HEK293 (cell line): ENCODE results near the gene MUC5B.

Experiments
- GFI1B ChIP-seq: fragments of 450-650 bp; formaldehyde crosslinking; IDR thresholded peaks from 2 replicates; pipeline ENCODE4 v1.5.1; 2016; ENCODE audit warnings: missing biosample characterization, missing genetic modification characterization
- HIC1 ChIP-seq: fragments of 450-650 bp; formaldehyde crosslinking; IDR thresholded peaks from 2 replicates; pipeline ENCODE4 v1.5.1; 2016; ENCODE audit warnings: missing biosample characterization, missing genetic modification characterization
- KLF1 ChIP-seq: fragments of 450-650 bp; formaldehyde crosslinking; IDR thresholded peaks from 2 replicates; pipeline ENCODE4 v1.5.1; 2016; ENCODE audit warnings: missing biosample characterization, missing genetic modification characterization
- SP3 ChIP-seq: fragments of 450-650 bp; formaldehyde crosslinking; IDR thresholded peaks from 2 replicates; pipeline ENCODE4 v1.5.1; 2016; ENCODE audit warnings: missing biosample characterization, missing genetic modification characterization
- WT1 ChIP-seq: fragments of 450-650 bp; formaldehyde crosslinking; IDR thresholded peaks from 2 replicates; pipeline ENCODE4 v1.5.1; 2016; ENCODE audit warnings: missing biosample characterization, missing genetic modification characterization
- ZBTB17 ChIP-seq: fragments of 450-650 bp; formaldehyde crosslinking; IDR thresholded peaks from 2 replicates; pipeline ENCODE4 v1.5.1; 2016; ENCODE audit warnings: missing biosample characterization, missing genetic modification characterization
- ZBTB26 ChIP-seq: fragments of 450-650 bp; formaldehyde crosslinking; optimal IDR thresholded peaks from 2 replicates; pipeline ENCODE3; 2016; ENCODE audit warnings: missing biosample characterization, mild to moderate bottlenecking, missing genetic modification characterization
- ZBTB8A ChIP-seq: fragments of 450-650 bp; formaldehyde crosslinking; IDR thresholded peaks from 2 replicates; pipeline ENCODE4 v1.5.1; 2016; ENCODE audit warnings: missing biosample characterization, missing genetic modification characterization
- ZEB2 ChIP-seq: fragments of 450-650 bp; formaldehyde crosslinking; IDR thresholded peaks from 2 replicates; pipeline ENCODE4 v1.5.1; 2016; ENCODE audit warnings: missing biosample characterization, missing genetic modification characterization
- ZFHX2 ChIP-seq: fragments of 450-650 bp; formaldehyde crosslinking; conservative IDR thresholded peaks from 2 replicates; pipeline ENCODE4 v1.5.1; 2016; ENCODE audit warnings: missing biosample characterization, missing genetic modification characterization
- ZNF10 ChIP-seq: fragments of 450-650 bp; formaldehyde crosslinking; IDR thresholded peaks from 2 replicates; pipeline ENCODE4 v1.5.1; 2017; ENCODE audit warnings: missing biosample characterization, missing genetic modification characterization
- ZNF157 ChIP-seq: fragments of 450-650 bp; formaldehyde crosslinking; IDR thresholded peaks from 2 replicates; pipeline ENCODE4 v1.5.1; 2016; ENCODE audit warnings: missing biosample characterization, missing genetic modification characterization
- ZNF211 ChIP-seq: fragments of 450-650 bp; formaldehyde crosslinking; IDR thresholded peaks from 2 replicates; pipeline ENCODE4 v1.5.1; 2016; ENCODE audit warnings: low read depth, missing biosample characterization, missing genetic modification characterization
- ZNF292 ChIP-seq: fragments of 450-650 bp; formaldehyde crosslinking; IDR thresholded peaks from 2 replicates; pipeline ENCODE4 v1.5.1; 2016; ENCODE audit warnings: low read depth, missing biosample characterization, missing genetic modification characterization, borderline replicate concordance
- ZNF366 ChIP-seq: fragments of 450-650 bp; formaldehyde crosslinking; conservative IDR thresholded peaks from 2 replicates; pipeline ENCODE4 v1.5.1; 2016; ENCODE audit warnings: missing biosample characterization, missing genetic modification characterization
- ZNF391 ChIP-seq: fragments of 450-650 bp; formaldehyde crosslinking; IDR thresholded peaks from 2 replicates; pipeline ENCODE4 v1.5.1; 2016; ENCODE audit warnings: low read depth, missing biosample characterization, missing genetic modification characterization, borderline replicate concordance
- ZNF555 ChIP-seq: fragments of 450-650 bp; formaldehyde crosslinking; conservative IDR thresholded peaks from 2 replicates; pipeline ENCODE4 v1.5.1; 2017; ENCODE audit warnings: missing biosample characterization, mild to moderate bottlenecking, missing genetic modification characterization, inconsistent platforms
- ZNF558 ChIP-seq: fragments of 450-650 bp; formaldehyde crosslinking; IDR thresholded peaks from 2 replicates; pipeline ENCODE4 v1.5.1; 2016; ENCODE audit warnings: missing biosample characterization, missing genetic modification characterization
- ZNF571 ChIP-seq: fragments of 450-650 bp; formaldehyde crosslinking; IDR thresholded peaks from 2 replicates; pipeline ENCODE4 v1.5.0; 2017; ENCODE audit warnings: missing biosample characterization, missing genetic modification characterization
- ZNF624 ChIP-seq: fragments of 450-650 bp; formaldehyde crosslinking; IDR thresholded peaks from 2 replicates; pipeline ENCODE4 v1.5.1; 2017; ENCODE audit warnings: missing biosample characterization, missing genetic modification characterization
- ZNF677 ChIP-seq: fragments of 450-650 bp; IDR thresholded peaks from 2 replicates; pipeline ENCODE4 v1.5.0; 2018; ENCODE audit warnings: missing biosample characterization, mild to moderate bottlenecking, missing genetic modification characterization, moderate library complexity
- ZNF768 ChIP-seq: fragments of 450-650 bp; formaldehyde crosslinking; IDR thresholded peaks from 2 replicates; pipeline ENCODE4 v1.5.1; 2018; ENCODE audit warnings: missing biosample characterization, mild to moderate bottlenecking, missing genetic modification characterization
- ZNF791 ChIP-seq: fragments of 450-650 bp; formaldehyde crosslinking; IDR thresholded peaks from 2 replicates; pipeline ENCODE4 v1.5.1; 2016; ENCODE audit warnings: missing biosample characterization, missing genetic modification characterization
- ZSCAN18 ChIP-seq: fragments of 450-650 bp; formaldehyde crosslinking; IDR thresholded peaks from 2 replicates; pipeline ENCODE4 v1.5.1; 2016; ENCODE audit warnings: missing biosample characterization, missing genetic modification characterization
- ZXDB ChIP-seq: fragments of 450-650 bp; formaldehyde crosslinking; IDR thresholded peaks from 2 replicates; pipeline ENCODE4 v1.5.1; 2016; ENCODE audit warnings: missing biosample characterization, missing genetic modification characterization
- TF ChIP-seq, protein P1 (sequence below): fragments of 450-650 bp; formaldehyde crosslinking; IDR thresholded peaks from 2 replicates; pipeline ENCODE4 v1.5.0; 2017; ENCODE audit warnings: missing biosample characterization, missing genetic modification characterization, borderline replicate concordance
- TF ChIP-seq, protein P2 (sequence below): sonication (generic); formaldehyde crosslinking; IDR thresholded peaks from 2 replicates; pipeline ENCODE4 v1.8.1; 2022; ENCODE audit warnings: mild to moderate bottlenecking, moderate library complexity, missing genetic modification reagents
- TF ChIP-seq, protein P3 (sequence below): fragments of 450-650 bp; formaldehyde crosslinking; IDR thresholded peaks from 2 replicates; pipeline ENCODE4 v1.5.1; 2016; ENCODE audit warnings: missing biosample characterization, missing genetic modification characterization

The MUC5B gene

DNA sequence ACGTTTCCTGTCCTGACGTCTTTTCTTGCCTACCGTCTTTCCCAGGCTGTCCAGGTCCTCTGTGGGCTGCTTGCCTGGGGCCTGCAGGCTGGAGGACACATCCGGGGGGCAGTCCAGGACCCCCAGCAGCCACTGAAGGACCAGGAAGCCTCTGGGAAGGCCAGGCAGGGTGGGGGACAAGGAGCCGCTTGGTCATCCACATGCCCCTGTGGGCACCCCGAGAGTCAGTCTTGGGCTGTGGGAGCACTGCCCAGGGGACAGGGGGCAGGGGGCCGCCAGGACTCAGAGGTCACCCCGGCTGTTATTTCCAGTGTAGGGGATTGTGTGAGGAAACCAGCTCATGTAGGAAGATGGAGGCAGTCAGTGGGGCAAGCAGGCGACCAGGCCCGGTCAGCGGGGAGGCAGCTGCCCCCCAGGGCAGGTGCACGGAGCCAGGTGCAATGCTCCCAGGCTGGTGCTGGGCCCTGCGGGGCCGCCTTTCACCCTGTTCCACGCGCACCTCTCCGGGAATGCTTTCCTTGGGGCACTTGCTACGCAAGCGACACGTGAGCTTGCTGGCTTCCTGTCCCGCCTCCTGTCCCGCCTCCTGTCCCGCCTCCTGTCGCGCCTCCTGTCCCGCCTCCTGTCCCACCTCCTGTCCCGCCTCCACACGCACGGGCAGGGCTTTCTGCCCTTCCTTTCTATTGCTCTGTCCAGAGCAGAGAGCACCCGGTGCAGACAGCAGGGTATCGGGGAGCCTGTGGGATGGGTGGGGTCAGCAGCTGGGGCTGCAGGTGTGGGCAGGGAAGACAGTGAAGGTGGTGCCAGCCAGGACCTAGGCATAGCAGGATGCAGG is 39.5 kb downstream of the MUC5B start (continued):
- TF ChIP-seq, protein P1, sequence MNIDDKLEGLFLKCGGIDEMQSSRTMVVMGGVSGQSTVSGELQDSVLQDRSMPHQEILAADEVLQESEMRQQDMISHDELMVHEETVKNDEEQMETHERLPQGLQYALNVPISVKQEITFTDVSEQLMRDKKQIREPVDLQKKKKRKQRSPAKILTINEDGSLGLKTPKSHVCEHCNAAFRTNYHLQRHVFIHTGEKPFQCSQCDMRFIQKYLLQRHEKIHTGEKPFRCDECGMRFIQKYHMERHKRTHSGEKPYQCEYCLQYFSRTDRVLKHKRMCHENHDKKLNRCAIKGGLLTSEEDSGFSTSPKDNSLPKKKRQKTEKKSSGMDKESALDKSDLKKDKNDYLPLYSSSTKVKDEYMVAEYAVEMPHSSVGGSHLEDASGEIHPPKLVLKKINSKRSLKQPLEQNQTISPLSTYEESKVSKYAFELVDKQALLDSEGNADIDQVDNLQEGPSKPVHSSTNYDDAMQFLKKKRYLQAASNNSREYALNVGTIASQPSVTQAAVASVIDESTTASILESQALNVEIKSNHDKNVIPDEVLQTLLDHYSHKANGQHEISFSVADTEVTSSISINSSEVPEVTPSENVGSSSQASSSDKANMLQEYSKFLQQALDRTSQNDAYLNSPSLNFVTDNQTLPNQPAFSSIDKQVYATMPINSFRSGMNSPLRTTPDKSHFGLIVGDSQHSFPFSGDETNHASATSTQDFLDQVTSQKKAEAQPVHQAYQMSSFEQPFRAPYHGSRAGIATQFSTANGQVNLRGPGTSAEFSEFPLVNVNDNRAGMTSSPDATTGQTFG, result no peak
- TF ChIP-seq ZNF558 (tag by site-specific recombination) (no peak), ZNF391 (tag by site-specific recombination) (no peak), ZNF157 (tag by site-specific recombination) (no peak), ZSCAN18 (tag by site-specific recombination) (no peak), ZNF555 (tag by site-specific recombination) (no peak), SP3 (tag by site-specific recombination) (peak; percentile 99), ZEB2 (tag by site-specific recombination) (no peak), ZFHX2 (peak; percentile 95), ZBTB17 (tag by site-specific recombination) (no peak), HIC1 (no peak), ZNF366 (tag by site-specific recombination) (no peak), ZNF677 (tag by site-specific recombination) (no peak), ZBTB8A (tag by site-specific recombination) (no peak), ZNF624 (no peak), ZNF292 (tag by site-specific recombination) (no peak), WT1 (tag by site-specific recombination) (no peak), ZNF571 (tag by site-specific recombination) (no peak), ZXDB (tag by site-specific recombination) (0 out of 2 replicates have a peak, but pooled peaks have one; percentile 42), ZNF211 (no peak), ZNF791 (tag by site-specific recombination) (no peak), GFI1B (tag by site-specific recombination) (no peak), ZNF10 (tag by site-specific recombination) (no peak), KLF1 (tag by site-specific recombination) (no peak), ZBTB26 (tag by site-specific recombination) (peak; percentile 40), ZNF768 (tag by site-specific recombination) (no peak)
- TF ChIP-seq, protein P2, sequence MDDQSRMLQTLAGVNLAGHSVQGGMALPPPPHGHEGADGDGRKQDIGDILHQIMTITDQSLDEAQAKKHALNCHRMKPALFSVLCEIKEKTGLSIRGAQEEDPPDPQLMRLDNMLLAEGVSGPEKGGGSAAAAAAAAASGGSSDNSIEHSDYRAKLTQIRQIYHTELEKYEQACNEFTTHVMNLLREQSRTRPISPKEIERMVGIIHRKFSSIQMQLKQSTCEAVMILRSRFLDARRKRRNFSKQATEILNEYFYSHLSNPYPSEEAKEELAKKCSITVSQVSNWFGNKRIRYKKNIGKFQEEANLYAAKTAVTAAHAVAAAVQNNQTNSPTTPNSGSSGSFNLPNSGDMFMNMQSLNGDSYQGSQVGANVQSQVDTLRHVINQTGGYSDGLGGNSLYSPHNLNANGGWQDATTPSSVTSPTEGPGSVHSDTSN (CRISPR knock-in tag), result no peak
- TF ChIP-seq, protein P3, sequence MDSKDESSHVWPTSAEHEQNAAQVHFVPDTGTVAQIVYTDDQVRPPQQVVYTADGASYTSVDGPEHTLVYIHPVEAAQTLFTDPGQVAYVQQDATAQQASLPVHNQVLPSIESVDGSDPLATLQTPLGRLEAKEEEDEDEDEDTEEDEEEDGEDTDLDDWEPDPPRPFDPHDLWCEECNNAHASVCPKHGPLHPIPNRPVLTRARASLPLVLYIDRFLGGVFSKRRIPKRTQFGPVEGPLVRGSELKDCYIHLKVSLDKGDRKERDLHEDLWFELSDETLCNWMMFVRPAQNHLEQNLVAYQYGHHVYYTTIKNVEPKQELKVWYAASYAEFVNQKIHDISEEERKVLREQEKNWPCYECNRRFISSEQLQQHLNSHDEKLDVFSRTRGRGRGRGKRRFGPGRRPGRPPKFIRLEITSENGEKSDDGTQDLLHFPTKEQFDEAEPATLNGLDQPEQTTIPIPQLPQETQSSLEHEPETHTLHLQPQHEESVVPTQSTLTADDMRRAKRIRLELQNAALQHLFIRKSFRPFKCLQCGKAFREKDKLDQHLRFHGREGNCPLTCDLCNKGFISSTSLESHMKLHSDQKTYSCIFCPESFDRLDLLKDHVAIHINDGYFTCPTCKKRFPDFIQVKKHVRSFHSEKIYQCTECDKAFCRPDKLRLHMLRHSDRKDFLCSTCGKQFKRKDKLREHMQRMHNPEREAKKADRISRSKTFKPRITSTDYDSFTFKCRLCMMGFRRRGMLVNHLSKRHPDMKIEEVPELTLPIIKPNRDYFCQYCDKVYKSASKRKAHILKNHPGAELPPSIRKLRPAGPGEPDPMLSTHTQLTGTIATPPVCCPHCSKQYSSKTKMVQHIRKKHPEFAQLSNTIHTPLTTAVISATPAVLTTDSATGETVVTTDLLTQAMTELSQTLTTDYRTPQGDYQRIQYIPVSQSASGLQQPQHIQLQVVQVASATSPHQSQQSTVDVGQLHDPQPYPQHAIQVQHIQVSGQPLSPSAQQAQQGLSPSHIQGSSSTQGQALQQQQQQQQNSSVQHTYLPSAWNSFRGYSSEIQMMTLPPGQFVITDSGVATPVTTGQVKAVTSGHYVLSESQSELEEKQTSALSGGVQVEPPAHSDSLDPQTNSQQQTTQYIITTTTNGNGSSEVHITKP (tag by site-specific recombination), result no peak
